Psoas muscle (tissue), 8 donors: ENCODE data around the gene UMAD1. TPM values are rescaled to one million over a fixed set of nuclear protein-coding genes. Genes with fewer than 3 reads are reported as not detected.

Experiments
- ATAC-seq, 4 donors: fragments of 200-7000 bp; cut with Tn5 transposase; one replicate each; pipeline ENCODE4 v1.9.1; 2020; ENCODE audit warnings: moderate library complexity in 3 of 4, mild to moderate bottlenecking in 2 of 4
- DNase-seq, 2 donors: peaks; one replicate each; pipeline ENCODE4 v3.0.0-alpha.2; 2020
- H3K27ac ChIP-seq: fragments of 200-600 bp; one replicate; pipeline ENCODE4 v1.8.0; 2022
- H3K27me3 ChIP-seq, 3 donors: fragments of 200-600 bp in 1 of 3; one replicate each; pipeline versions ENCODE4 v1.6.1 to v1.8.0; 2013 to 2022; ENCODE audit warnings: low read length in 2 of 3, mild to moderate bottlenecking in 2 of 3, moderate library complexity in 1 of 3; ENCODE audit not compliant: insufficient read depth in 3 of 3
- H3K36me3 ChIP-seq, 2 donors: fragments of 200-600 bp in 1 of 2; one replicate each; pipeline versions ENCODE4 v1.6.1 to v1.8.0; 2013 to 2022; ENCODE audit warnings: low read depth in 1 of 2, mild to moderate bottlenecking in 1 of 2, moderate library complexity in 1 of 2; ENCODE audit not compliant: insufficient read depth in 1 of 2
- H3K4me1 ChIP-seq: fragments of 200-600 bp; one replicate; pipeline ENCODE4 v1.8.0; 2022
- H3K4me3 ChIP-seq: fragments of 200-600 bp; one replicate; pipeline ENCODE4 v1.8.0; 2022; ENCODE audit warnings: mild to moderate bottlenecking
- H3K9me3 ChIP-seq: fragments of 200-600 bp; one replicate; pipeline ENCODE4 v1.8.0; 2022
- WGBS, 3 donors: extraction: QIAGEN DNeasy Blood & Tissue Kit; methylation state at CpG; one replicate each; pipeline versions ENCODE4 v1.1.6 to v1.1.7; 2013; 5-methylcytosine and 5-hydroxymethylcytosine counted together
- intact Hi-C, 2 donors: fragments of 100-400 bp; cut with DNase I; formaldehyde crosslinking; loops; one replicate each; pipeline versions ENCODE4 v1.11.0 to v1.14.2; 2022
- polyA plus RNA-seq, 3 donors: library from polyadenylated mRNA; stranded (reverse); fragments of 200-250 nt; gene quantifications; one replicate each; pipeline ENCODE4 v1.2.3, GENCODE V29; 2013
- total RNA-seq, 4 donors: library from RNA; stranded (reverse); fragmentation: NEBNext Ultra II Directional in 2 of 4; extraction: Animal tissue kit (Norgen Biotek cat#: 25700) in 2 of 4; gene quantifications; one replicate each; pipeline versions ENCODE4 v1.2.1 to v1.2.4, GENCODE V29; 2021 to 2023
- TF ChIP-seq, protein P1 (sequence below): fragments of 200-600 bp; IDR thresholded peaks from one replicate; pipeline ENCODE4 v1.8.0; 2022; ENCODE audit warnings: antibody characterized with exemption
- donor health status: healthy with polysubstance abuse.
- donor health status: DM: no; HTN: no; CAD: no; lungs with moderate emphysema.
- donor health status: Bipolar disorder and iron deficiency.
- donor health status: healthy.
- donor health status: DM: yes; HTN: yes; CAD: no.
- donor health status: DM: no; HTN: no; CAD: no.
- donor health status: DM: no; HTN: no; CAD: no.
- donor health status: DM: yes; HTN: yes; CAD: no.

The UMAD1 gene
- total and polyA plus RNA-seq, 7 donors = 6.2 to 19.1 (median 12.3) TPM

- ATAC-seq (peak; percentile 51 to 90 (median 72)), DNase-seq (no peak)
- H3K27ac ChIP-seq = peak overlapping the region; percentile 77
- intact Hi-C loops = no loop called here
- WGBS, 3 donors = 37 to 48% (median 42%) methylated on average over 3 of the region's 3 CpGs
- TF ChIP-seq, protein P1, sequence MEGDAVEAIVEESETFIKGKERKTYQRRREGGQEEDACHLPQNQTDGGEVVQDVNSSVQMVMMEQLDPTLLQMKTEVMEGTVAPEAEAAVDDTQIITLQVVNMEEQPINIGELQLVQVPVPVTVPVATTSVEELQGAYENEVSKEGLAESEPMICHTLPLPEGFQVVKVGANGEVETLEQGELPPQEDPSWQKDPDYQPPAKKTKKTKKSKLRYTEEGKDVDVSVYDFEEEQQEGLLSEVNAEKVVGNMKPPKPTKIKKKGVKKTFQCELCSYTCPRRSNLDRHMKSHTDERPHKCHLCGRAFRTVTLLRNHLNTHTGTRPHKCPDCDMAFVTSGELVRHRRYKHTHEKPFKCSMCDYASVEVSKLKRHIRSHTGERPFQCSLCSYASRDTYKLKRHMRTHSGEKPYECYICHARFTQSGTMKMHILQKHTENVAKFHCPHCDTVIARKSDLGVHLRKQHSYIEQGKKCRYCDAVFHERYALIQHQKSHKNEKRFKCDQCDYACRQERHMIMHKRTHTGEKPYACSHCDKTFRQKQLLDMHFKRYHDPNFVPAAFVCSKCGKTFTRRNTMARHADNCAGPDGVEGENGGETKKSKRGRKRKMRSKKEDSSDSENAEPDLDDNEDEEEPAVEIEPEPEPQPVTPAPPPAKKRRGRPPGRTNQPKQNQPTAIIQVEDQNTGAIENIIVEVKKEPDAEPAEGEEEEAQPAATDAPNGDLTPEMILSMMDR = no peak
- H3K36me3 ChIP-seq = no peaks in the 10 kb centered on the region
- no peaks in the 10 kb centered on the region for H3K27me3 ChIP-seq
- peak overlapping the region; percentile 8 for H3K4me3 ChIP-seq
- H3K9me3 ChIP-seq = peaks cover 13% of the 10 kb centered on the region
- peaks cover 47% of the 10 kb centered on the region for H3K4me1 ChIP-seq
Observed at GRCh38 chr7:7857143-7857583, 216.6 kb downstream of the UMAD1 start.

GRCh38 chr7:7858559-7858958 is 218.0 kb downstream of the UMAD1 start:
- H3K27me3 ChIP-seq = no peaks in the 10 kb centered on the region
- H3K4me3 ChIP-seq = no peak overlapping the region
- H3K36me3 ChIP-seq = no peaks in the 10 kb centered on the region
- TF ChIP-seq, protein P1 = no peak
- peaks cover 13% of the 10 kb centered on the region for H3K9me3 ChIP-seq
- ATAC-seq (no peak), DNase-seq (no peak)
- 75 to 84% (median 83%) methylated on average over 4 of the region's 4 CpGs for WGBS, 3 donors
- peak overlapping the region; percentile 77 for H3K27ac ChIP-seq
- H3K4me1 ChIP-seq = peaks cover 52% of the 10 kb centered on the region
- intact Hi-C loops = no loop called here

- intact Hi-C loops = no loop called here
- Histone ChIP-seq H3K9me3 (peaks cover 11% of the 10 kb centered on the region), H3K4me1 (peaks cover 52% of the 10 kb centered on the region), H3K27ac (no peak overlapping the region), H3K4me3 (no peak overlapping the region), H3K36me3 (no peaks in the 10 kb centered on the region), H3K27me3 (no peaks in the 10 kb centered on the region)
- no peak for ATAC-seq
- TF ChIP-seq, protein P1 = no peak
- WGBS, 3 donors = 40 to 60% (median 45%) methylated on average over 4 of the region's 4 CpGs
- DNase-seq = no peak
Observed at GRCh38 chr7:7859411-7859810, 218.9 kb downstream of the UMAD1 start.

GRCh38 chr7:7861211-7861633 is 220.7 kb downstream of the UMAD1 start:
- Histone ChIP-seq H3K4me3 (no peak overlapping the region), H3K36me3 (no peaks in the 10 kb centered on the region), H3K9me3 (no peaks in the 10 kb centered on the region), H3K4me1 (peaks cover 52% of the 10 kb centered on the region), H3K27ac (peak overlapping the region; percentile 50), H3K27me3 (no peaks in the 10 kb centered on the region)
- peak; percentile 66 to 91 (median 80) for ATAC-seq
- DNase-seq = no peak
- TF ChIP-seq, protein P1 = no peak
- WGBS, 3 donors = 17 to 42% (median 26%) methylated on average over 1 of the region's 1 CpG
- intact Hi-C loops = loop anchor here in 1 of 2 donors (5.0 to 10.0 kb wide), 2 partner anchors 106 to 176 kb away; partner anchors contain the start of gene GLCCI1

DNA sequence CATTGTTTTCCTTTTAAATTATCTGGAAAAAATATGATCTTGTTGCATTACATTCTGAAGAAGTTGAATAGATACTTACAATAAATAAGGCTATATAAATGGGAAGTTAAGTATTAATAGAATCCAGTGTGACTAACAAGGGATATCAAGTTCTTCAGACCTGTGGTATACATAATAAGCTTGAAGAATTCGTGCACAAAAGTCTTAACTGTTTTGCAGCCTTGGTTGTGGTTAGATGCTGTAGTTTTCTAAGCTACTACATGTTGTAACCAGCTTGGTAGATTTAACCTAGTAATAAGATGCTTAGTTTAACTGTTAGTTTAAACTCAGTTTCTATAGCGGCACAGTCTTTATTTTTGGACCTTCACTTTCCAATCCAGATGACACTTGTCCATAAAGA is 221.8 kb downstream of the UMAD1 start:
- intact Hi-C loops = loop anchor here in 1 of 2 donors (5.0 to 10.0 kb wide), 2 partner anchors 105 to 178 kb away; partner anchors contain the start of gene GLCCI1
- 35 to 55% (median 44%) methylated on average over 2 of the region's 2 CpGs for WGBS, 3 donors

More for the DNA sequence above, 221.8 kb downstream of the UMAD1 start:
- peaks cover 45% of the 10 kb centered on the region for H3K4me1 ChIP-seq
- ATAC-seq = peak in 3 of 4 donors; percentile 25 to 65 (median 49)
- H3K4me3 ChIP-seq = peak overlapping the region; percentile 1
- no peaks in the 10 kb centered on the region for H3K27me3 ChIP-seq
- no peaks in the 10 kb centered on the region for H3K9me3 ChIP-seq
- TF ChIP-seq, protein P1 = no peak
- no peaks in the 10 kb centered on the region for H3K36me3 ChIP-seq
- DNase-seq = no peak
- H3K27ac ChIP-seq = peak overlapping the region; percentile 50
